Hepatocyte (in vitro differentiated cells): Measurements from ENCODE around the gene MICAL2.

Experiments
- CTCF ChIP-seq: fragments of 200-600 bp; sonication (generic); IDR thresholded peaks from 2 replicates; pipeline ENCODE4 v1.5.1; 2016; ENCODE audit warnings: antibody characterized with exemption, mild to moderate bottlenecking; ENCODE audit not compliant: poor library complexity
- EZH2 ChIP-seq: fragments of 200-600 bp; sonication (generic); IDR thresholded peaks from 2 replicates; pipeline ENCODE4 v1.6.1; 2016; ENCODE audit warnings: antibody characterized with exemption, mild to moderate bottlenecking, borderline replicate concordance
- EZH2phosphoT487 ChIP-seq: fragments of 200-600 bp; sonication (generic); IDR thresholded peaks from one replicate; pipeline ENCODE4 v1.6.1; 2018; ENCODE audit warnings: antibody characterized with exemption, mild to moderate bottlenecking, low read depth, moderate library complexity; ENCODE audit not compliant: unreplicated experiment, severe bottlenecking

GRCh38 chr11:12292766-12293165 lies 182.4 kb downstream of the MICAL2 start:
- TF ChIP-seq CTCF, result no peak
- no peak for TF ChIP-seq EZH2
- no peak for TF ChIP-seq EZH2phosphoT487
